Keratinocyte (primary cell): ENCODE data around the gene ADAMTS16.

Experiments used
- EZH2 ChIP-seq: IDR thresholded peaks from one replicate; pipeline ENCODE4 v1.6.1; 2012; ENCODE audit warnings: inconsistent platforms, mild to moderate bottlenecking, low read length, moderate library complexity
- TF ChIP-seq, protein P1 (sequence below), 3 experiments: IDR thresholded peaks in 1 of 3; conservative IDR thresholded peaks in 1 of 3; optimal IDR thresholded peaks in 1 of 3; 2 replicates in 2 of 3; 3 replicates in 1 of 3; pipeline versions ENCODE3 to v1.5.1; 2011; ENCODE audit warnings: low read length in 3 of 3, mild to moderate bottlenecking in 3 of 3, moderate library complexity in 2 of 3, control low read depth in 1 of 3, inconsistent platforms in 1 of 3; ENCODE audit not compliant: insufficient read depth in 2 of 3; ENCODE audit errors: extremely low read depth in 1 of 3

DNA sequence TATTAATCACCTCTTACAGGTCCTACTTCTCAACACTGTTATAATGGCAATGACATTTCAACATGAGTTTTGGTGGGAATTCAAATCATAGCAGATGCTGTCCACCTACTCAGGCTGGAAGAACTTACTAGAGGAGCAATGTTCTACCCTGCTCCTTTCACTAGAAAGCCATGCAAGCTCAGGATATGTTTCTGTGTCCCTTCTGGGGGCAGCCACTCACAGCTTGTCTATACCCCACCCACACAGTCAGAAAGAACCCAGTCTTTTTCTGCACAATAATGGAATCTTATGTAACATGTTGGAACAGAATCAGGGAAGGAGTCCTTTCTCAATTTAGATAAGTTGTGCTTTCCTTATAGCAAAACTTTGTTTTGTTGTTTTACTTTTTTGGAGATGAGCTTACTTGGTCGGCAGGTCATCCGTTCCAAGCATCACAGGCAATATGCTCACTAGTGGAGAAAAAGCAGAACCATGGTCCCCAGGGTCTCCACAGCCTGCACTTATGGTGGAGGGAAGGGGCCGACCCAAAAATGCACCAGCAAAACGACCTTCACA is 229.0 kb downstream of the ADAMTS16 start:
- TF ChIP-seq, protein P1, sequence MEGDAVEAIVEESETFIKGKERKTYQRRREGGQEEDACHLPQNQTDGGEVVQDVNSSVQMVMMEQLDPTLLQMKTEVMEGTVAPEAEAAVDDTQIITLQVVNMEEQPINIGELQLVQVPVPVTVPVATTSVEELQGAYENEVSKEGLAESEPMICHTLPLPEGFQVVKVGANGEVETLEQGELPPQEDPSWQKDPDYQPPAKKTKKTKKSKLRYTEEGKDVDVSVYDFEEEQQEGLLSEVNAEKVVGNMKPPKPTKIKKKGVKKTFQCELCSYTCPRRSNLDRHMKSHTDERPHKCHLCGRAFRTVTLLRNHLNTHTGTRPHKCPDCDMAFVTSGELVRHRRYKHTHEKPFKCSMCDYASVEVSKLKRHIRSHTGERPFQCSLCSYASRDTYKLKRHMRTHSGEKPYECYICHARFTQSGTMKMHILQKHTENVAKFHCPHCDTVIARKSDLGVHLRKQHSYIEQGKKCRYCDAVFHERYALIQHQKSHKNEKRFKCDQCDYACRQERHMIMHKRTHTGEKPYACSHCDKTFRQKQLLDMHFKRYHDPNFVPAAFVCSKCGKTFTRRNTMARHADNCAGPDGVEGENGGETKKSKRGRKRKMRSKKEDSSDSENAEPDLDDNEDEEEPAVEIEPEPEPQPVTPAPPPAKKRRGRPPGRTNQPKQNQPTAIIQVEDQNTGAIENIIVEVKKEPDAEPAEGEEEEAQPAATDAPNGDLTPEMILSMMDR (optimal IDR thresholded peaks at IDR 0.05 in 1 of 3, IDR thresholded peaks at IDR 0.05 in 1 of 3, conservative IDR thresholded peaks at IDR 0.05 in 1 of 3; ENCODE audit: extremely low read depth in 1 of 3, insufficient read depth in 2 of 3, low read length in 3 of 3), result no peak
- no peak for TF ChIP-seq EZH2
